C4-2B (cell line): ENCODE results near the gene MAP10.

Source experiments
- ZFX ChIP-seq: fragments of 450-650 bp; IDR thresholded peaks from 2 replicates; pipeline ENCODE4 v1.6.1; 2017
- TF ChIP-seq, protein P1 (sequence below): fragments of 450-650 bp; conservative IDR thresholded peaks from 2 replicates; pipeline ENCODE4 v1.5.1; 2017; ENCODE audit warnings: mild to moderate bottlenecking

DNA sequence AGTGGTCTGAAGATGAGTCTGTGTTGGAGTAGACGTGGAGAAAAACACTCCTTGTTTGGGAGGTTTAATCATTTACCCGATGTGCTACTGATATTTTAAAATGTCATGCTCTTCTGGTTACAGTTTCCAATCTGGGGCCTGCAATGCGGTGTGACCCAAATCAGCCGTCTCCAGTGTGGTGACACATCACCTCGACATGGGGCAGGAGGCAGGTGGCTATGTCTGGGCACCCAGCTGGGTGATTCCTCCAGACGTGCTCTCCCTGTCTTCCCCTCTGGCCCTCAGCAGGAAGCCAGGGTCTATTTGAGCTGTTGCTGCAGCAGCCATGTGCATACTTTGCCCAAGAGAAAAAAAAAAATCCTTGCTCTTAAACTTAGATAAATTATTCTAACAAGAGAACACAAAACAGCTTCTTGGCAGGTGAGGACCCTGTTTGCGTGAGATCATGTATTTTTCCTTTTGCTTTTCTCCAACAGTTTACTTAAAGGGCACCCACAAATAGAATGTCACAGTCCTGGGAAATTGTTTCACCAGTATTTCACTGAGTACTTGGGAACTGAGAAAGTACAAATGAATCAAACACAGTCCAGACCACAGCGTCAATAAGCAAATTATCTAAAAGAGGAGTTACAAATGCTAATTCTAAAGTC lies 38.9 kb upstream of the MAP10 start:
- TF ChIP-seq, protein P1, sequence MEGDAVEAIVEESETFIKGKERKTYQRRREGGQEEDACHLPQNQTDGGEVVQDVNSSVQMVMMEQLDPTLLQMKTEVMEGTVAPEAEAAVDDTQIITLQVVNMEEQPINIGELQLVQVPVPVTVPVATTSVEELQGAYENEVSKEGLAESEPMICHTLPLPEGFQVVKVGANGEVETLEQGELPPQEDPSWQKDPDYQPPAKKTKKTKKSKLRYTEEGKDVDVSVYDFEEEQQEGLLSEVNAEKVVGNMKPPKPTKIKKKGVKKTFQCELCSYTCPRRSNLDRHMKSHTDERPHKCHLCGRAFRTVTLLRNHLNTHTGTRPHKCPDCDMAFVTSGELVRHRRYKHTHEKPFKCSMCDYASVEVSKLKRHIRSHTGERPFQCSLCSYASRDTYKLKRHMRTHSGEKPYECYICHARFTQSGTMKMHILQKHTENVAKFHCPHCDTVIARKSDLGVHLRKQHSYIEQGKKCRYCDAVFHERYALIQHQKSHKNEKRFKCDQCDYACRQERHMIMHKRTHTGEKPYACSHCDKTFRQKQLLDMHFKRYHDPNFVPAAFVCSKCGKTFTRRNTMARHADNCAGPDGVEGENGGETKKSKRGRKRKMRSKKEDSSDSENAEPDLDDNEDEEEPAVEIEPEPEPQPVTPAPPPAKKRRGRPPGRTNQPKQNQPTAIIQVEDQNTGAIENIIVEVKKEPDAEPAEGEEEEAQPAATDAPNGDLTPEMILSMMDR: no peak
- no peak for TF ChIP-seq ZFX
